Hepatocyte (in vitro differentiated cells): Measurements from ENCODE around the gene ANKRD13D.

Source experiments
- EZH2 ChIP-seq: fragments of 200-600 bp; sonication (generic); IDR thresholded peaks from 2 replicates; pipeline ENCODE4 v1.6.1; 2016; ENCODE audit warnings: antibody characterized with exemption, mild to moderate bottlenecking, borderline replicate concordance
- EZH2phosphoT487 ChIP-seq: fragments of 200-600 bp; sonication (generic); IDR thresholded peaks from one replicate; pipeline ENCODE4 v1.6.1; 2018; ENCODE audit warnings: antibody characterized with exemption, mild to moderate bottlenecking, low read depth, moderate library complexity; ENCODE audit not compliant: unreplicated experiment, severe bottlenecking
- TF ChIP-seq, protein P1 (sequence below): fragments of 200-600 bp; sonication (generic); IDR thresholded peaks from 2 replicates; pipeline ENCODE4 v1.5.1; 2016; ENCODE audit warnings: antibody characterized with exemption, mild to moderate bottlenecking; ENCODE audit not compliant: poor library complexity

DNA sequence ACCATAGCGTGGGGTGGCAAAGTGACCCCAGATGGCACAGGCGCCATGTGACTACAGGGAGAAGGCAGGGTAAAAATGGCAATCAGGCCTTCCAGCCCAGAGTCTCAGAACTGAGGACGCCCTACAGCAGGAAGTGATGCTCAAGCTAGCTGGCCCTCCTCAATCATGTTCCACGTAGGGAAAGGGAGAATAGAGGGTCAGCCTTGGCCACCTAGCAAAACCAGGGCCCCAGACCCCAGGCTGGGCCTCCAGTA lies 978 bp upstream of the ANKRD13D start:
- TF ChIP-seq, protein P1, sequence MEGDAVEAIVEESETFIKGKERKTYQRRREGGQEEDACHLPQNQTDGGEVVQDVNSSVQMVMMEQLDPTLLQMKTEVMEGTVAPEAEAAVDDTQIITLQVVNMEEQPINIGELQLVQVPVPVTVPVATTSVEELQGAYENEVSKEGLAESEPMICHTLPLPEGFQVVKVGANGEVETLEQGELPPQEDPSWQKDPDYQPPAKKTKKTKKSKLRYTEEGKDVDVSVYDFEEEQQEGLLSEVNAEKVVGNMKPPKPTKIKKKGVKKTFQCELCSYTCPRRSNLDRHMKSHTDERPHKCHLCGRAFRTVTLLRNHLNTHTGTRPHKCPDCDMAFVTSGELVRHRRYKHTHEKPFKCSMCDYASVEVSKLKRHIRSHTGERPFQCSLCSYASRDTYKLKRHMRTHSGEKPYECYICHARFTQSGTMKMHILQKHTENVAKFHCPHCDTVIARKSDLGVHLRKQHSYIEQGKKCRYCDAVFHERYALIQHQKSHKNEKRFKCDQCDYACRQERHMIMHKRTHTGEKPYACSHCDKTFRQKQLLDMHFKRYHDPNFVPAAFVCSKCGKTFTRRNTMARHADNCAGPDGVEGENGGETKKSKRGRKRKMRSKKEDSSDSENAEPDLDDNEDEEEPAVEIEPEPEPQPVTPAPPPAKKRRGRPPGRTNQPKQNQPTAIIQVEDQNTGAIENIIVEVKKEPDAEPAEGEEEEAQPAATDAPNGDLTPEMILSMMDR = no peak
- TF ChIP-seq EZH2 (no peak), EZH2phosphoT487 (no peak)
